ENCODE data around the gene SGCA. TPM values are rescaled to one million over a fixed set of nuclear protein-coding genes. Genes with fewer than 3 reads are reported as not detected.

The SGCA gene
- total and polyA plus RNA-seq, 9 of the 15 experiments (the other 6 are each of a cell fraction or from before 2014, with no cell fraction given): not detected

- no peak for TF ChIP-seq PRDM10 (IDR thresholded peaks at IDR 0.05; ENCODE audit: partially characterized antibody)
- TF ChIP-seq MYNN (IDR thresholded peaks at IDR 0.05): no peak
- TF ChIP-seq MYNN (CRISPR knock-in tag; IDR thresholded peaks at IDR 0.05): no peak
- no peak for TF ChIP-seq RFX5 (IDR thresholded peaks at IDR 0.05; ENCODE audit: low read depth, low read length)
- TF ChIP-seq TGIF2 (CRISPR knock-in tag; IDR thresholded peaks at IDR 0.05): no peak
- no peak for TF ChIP-seq SLC30A9 (CRISPR knock-in tag; IDR thresholded peaks at IDR 0.05)
- TF ChIP-seq ZFX (CRISPR knock-in tag; IDR thresholded peaks at IDR 0.05): peak; percentile 76
- TF ChIP-seq HDGF (IDR thresholded peaks at IDR 0.05): no peak
- TF ChIP-seq, protein P1, sequence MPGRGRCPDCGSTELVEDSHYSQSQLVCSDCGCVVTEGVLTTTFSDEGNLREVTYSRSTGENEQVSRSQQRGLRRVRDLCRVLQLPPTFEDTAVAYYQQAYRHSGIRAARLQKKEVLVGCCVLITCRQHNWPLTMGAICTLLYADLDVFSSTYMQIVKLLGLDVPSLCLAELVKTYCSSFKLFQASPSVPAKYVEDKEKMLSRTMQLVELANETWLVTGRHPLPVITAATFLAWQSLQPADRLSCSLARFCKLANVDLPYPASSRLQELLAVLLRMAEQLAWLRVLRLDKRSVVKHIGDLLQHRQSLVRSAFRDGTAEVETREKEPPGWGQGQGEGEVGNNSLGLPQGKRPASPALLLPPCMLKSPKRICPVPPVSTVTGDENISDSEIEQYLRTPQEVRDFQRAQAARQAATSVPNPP (IDR thresholded peaks at IDR 0.05; ENCODE audit: borderline replicate concordance, insufficient read depth, insufficient read length): no peak
- peak; percentile 99 for TF ChIP-seq UBTF (IDR thresholded peaks at IDR 0.05; ENCODE audit: borderline replicate concordance in 1 of 2, low read depth in 2 of 2, low read length in 2 of 2)
- TF ChIP-seq, protein P2, sequence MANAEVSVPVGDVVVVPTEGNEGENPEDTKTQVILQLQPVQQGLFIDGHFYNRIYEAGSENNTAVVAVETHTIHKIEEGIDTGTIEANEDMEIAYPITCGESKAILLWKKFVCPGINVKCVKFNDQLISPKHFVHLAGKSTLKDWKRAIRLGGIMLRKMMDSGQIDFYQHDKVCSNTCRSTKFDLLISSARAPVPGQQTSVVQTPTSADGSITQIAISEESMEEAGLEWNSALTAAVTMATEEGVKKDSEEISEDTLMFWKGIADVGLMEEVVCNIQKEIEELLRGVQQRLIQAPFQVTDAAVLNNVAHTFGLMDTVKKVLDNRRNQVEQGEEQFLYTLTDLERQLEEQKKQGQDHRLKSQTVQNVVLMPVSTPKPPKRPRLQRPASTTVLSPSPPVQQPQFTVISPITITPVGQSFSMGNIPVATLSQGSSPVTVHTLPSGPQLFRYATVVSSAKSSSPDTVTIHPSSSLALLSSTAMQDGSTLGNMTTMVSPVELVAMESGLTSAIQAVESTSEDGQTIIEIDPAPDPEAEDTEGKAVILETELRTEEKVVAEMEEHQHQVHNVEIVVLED (CRISPR knock-in tag; IDR thresholded peaks at IDR 0.05): peak; percentile 55
- no peak for TF ChIP-seq STAG1 (CRISPR knock-in tag; IDR thresholded peaks at IDR 0.05; ENCODE audit: borderline replicate concordance)
- TF ChIP-seq ZNF311 (CRISPR knock-in tag; IDR thresholded peaks at IDR 0.05): no peak
- TF ChIP-seq ZBTB17 (CRISPR knock-in tag; IDR thresholded peaks at IDR 0.05): no peak
- TF ChIP-seq HMGN3 (IDR thresholded peaks at IDR 0.05; ENCODE audit: borderline replicate concordance, extremely low read depth, insufficient read length, low read depth, low read length): peak; percentile 60
- no peak for TF ChIP-seq HOMEZ (CRISPR knock-in tag; IDR thresholded peaks at IDR 0.05)
- TF ChIP-seq ZNF717 (CRISPR knock-in tag; IDR thresholded peaks at IDR 0.05): no peak
These were observed 16.1 kb upstream of the SGCA start (continued) for GRCh38 chr17:50149417-50150353.
